ENCODE data around the gene IQSEC1. TPM values are rescaled to one million over a fixed set of nuclear protein-coding genes. Genes with fewer than 3 reads are reported as not detected.
A peak's percentile ranks its signal among the peaks of the same experiment; 100 is the strongest.

The IQSEC1 gene
- total and polyA plus RNA-seq, 9 of the 15 experiments (the other 6 are each of a cell fraction or from before 2014, with no cell fraction given) = 0.56 to 39.0 (median 6.8) TPM

GRCh38 chr3:12875857-12876836 lies 197.1 kb downstream of the IQSEC1 start (continued):
- TF ChIP-seq, protein P1, sequence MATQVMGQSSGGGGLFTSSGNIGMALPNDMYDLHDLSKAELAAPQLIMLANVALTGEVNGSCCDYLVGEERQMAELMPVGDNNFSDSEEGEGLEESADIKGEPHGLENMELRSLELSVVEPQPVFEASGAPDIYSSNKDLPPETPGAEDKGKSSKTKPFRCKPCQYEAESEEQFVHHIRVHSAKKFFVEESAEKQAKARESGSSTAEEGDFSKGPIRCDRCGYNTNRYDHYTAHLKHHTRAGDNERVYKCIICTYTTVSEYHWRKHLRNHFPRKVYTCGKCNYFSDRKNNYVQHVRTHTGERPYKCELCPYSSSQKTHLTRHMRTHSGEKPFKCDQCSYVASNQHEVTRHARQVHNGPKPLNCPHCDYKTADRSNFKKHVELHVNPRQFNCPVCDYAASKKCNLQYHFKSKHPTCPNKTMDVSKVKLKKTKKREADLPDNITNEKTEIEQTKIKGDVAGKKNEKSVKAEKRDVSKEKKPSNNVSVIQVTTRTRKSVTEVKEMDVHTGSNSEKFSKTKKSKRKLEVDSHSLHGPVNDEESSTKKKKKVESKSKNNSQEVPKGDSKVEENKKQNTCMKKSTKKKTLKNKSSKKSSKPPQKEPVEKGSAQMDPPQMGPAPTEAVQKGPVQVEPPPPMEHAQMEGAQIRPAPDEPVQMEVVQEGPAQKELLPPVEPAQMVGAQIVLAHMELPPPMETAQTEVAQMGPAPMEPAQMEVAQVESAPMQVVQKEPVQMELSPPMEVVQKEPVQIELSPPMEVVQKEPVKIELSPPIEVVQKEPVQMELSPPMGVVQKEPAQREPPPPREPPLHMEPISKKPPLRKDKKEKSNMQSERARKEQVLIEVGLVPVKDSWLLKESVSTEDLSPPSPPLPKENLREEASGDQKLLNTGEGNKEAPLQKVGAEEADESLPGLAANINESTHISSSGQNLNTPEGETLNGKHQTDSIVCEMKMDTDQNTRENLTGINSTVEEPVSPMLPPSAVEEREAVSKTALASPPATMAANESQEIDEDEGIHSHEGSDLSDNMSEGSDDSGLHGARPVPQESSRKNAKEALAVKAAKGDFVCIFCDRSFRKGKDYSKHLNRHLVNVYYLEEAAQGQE (IDR thresholded peaks at IDR 0.05; ENCODE audit: borderline replicate concordance) = peak; percentile 48
- TF ChIP-seq, protein P1 (CRISPR knock-in tag; IDR thresholded peaks at IDR 0.05; ENCODE audit: low read depth) = no peak
- TF ChIP-seq FOXJ2 (tag; IDR thresholded peaks at IDR 0.05) (no peak), E2F4 (CRISPR knock-in tag; IDR thresholded peaks at IDR 0.05; ENCODE audit: low read depth) (no peak), ZNF140 (CRISPR knock-in tag; IDR thresholded peaks at IDR 0.05) (no peak), ZNF785 (CRISPR knock-in tag; IDR thresholded peaks at IDR 0.05) (no peak), ZBTB9 (CRISPR knock-in tag; IDR thresholded peaks at IDR 0.05) (0 out of 2 replicates have a peak, but pooled peaks have one; percentile 44)
- TF ChIP-seq, protein P2, sequence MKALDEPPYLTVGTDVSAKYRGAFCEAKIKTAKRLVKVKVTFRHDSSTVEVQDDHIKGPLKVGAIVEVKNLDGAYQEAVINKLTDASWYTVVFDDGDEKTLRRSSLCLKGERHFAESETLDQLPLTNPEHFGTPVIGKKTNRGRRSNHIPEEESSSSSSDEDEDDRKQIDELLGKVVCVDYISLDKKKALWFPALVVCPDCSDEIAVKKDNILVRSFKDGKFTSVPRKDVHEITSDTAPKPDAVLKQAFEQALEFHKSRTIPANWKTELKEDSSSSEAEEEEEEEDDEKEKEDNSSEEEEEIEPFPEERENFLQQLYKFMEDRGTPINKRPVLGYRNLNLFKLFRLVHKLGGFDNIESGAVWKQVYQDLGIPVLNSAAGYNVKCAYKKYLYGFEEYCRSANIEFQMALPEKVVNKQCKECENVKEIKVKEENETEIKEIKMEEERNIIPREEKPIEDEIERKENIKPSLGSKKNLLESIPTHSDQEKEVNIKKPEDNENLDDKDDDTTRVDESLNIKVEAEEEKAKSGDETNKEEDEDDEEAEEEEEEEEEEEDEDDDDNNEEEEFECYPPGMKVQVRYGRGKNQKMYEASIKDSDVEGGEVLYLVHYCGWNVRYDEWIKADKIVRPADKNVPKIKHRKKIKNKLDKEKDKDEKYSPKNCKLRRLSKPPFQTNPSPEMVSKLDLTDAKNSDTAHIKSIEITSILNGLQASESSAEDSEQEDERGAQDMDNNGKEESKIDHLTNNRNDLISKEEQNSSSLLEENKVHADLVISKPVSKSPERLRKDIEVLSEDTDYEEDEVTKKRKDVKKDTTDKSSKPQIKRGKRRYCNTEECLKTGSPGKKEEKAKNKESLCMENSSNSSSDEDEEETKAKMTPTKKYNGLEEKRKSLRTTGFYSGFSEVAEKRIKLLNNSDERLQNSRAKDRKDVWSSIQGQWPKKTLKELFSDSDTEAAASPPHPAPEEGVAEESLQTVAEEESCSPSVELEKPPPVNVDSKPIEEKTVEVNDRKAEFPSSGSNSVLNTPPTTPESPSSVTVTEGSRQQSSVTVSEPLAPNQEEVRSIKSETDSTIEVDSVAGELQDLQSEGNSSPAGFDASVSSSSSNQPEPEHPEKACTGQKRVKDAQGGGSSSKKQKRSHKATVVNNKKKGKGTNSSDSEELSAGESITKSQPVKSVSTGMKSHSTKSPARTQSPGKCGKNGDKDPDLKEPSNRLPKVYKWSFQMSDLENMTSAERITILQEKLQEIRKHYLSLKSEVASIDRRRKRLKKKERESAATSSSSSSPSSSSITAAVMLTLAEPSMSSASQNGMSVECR (CRISPR knock-in tag; IDR thresholded peaks at IDR 0.05) = peak; percentile 83; the same call in 1 of the 2 replicates
